Measurements from ENCODE around the gene SCAF4. TPM values are rescaled to one million over a fixed set of nuclear protein-coding genes. Genes with fewer than 3 reads are reported as not detected.
"Not testable (repeated sequence)": the region's sequence is repeated elsewhere in the genome, so short reads cannot be mapped to it uniquely, and the experiment has no call there.

The SCAF4 gene
- total RNA-seq, 1 donor from 2014 or later: 51.9 TPM

DNA sequence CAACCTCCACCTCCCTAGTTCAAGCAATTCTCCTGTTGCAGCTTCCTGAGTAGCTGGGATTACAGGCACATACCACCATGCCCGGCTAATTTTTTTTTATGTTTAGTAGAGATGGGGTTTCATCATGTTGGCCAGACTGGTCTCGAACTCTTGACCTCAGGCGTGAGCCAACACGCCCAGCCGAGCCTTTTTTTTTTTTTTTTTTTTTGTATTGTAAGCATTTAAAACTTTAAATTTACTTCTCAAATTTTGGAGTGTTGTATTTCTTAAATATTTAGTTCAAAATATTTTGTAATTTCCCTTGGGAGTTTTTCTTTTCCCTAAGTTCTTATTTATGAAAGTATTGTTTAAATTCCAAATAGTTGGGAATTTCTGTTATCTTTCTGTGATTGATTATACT, 9.2 kb upstream of the SCAF4 start:
- Mint-ChIP-seq H3K4me1 (ENCODE audit: low read depth, unreplicated experiment) (no peaks in the 10 kb centered on the region), H3K9me3 (ENCODE audit: unreplicated experiment) (peaks cover 2% of the 10 kb centered on the region), H3K4me3 (ENCODE audit: unreplicated experiment) (no peak overlapping the region), H3K36me3 (ENCODE audit: unreplicated experiment) (peaks cover 4% of the 10 kb centered on the region), H3K27ac (ENCODE audit: unreplicated experiment) (no peak overlapping the region), H3K27me3 (ENCODE audit: unreplicated experiment) (peaks cover 3% of the 10 kb centered on the region)
- no peak for DNase-seq
- TF ChIP-seq, protein P1, sequence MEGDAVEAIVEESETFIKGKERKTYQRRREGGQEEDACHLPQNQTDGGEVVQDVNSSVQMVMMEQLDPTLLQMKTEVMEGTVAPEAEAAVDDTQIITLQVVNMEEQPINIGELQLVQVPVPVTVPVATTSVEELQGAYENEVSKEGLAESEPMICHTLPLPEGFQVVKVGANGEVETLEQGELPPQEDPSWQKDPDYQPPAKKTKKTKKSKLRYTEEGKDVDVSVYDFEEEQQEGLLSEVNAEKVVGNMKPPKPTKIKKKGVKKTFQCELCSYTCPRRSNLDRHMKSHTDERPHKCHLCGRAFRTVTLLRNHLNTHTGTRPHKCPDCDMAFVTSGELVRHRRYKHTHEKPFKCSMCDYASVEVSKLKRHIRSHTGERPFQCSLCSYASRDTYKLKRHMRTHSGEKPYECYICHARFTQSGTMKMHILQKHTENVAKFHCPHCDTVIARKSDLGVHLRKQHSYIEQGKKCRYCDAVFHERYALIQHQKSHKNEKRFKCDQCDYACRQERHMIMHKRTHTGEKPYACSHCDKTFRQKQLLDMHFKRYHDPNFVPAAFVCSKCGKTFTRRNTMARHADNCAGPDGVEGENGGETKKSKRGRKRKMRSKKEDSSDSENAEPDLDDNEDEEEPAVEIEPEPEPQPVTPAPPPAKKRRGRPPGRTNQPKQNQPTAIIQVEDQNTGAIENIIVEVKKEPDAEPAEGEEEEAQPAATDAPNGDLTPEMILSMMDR (IDR thresholded peaks at IDR 0.05; ENCODE audit: partially characterized antibody, unreplicated experiment): no peak

DNA sequence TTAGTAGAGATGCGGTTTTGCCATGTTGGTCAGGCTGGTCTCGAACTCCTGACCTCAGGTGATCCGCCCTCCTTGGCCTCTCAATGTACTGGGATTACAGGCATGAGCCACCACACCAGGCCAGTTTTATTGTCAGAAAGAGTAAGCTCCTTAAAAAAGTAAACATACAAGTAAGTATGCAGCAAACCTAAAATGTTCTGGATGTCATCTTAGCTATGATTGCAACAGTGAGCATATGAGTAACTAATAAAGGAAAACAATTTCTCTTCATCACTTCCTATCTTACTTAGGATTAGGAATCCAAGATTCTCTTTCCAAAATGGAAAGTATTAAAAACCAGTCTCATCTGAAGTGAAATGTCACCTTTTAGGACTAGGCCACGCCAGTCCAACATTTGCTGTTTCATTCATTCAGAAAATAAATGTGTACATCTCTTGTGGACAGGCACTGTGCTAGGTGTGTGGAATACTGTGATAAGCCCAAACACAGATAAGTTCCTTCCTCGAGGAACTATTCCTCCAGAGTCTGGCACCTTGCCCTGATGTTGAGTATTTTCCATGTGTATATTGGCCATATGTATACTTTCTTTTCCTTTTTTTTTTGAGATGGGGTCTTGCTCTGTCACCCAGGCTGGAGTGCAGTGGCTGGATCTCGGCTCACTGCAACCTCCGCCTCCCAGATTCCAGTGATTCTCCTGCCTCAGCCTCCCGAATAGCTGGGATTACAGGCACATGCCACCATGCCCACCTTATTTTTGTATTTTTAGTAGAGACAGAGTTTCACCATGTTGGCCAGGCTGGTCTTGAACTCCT, 5.9 kb upstream of the SCAF4 start:
- not testable (repeated sequence) for DNase-seq; H3K27me3 Mint-ChIP-seq (ENCODE audit: unreplicated experiment); H3K9me3 Mint-ChIP-seq (ENCODE audit: unreplicated experiment); H3K4me1 Mint-ChIP-seq (ENCODE audit: low read depth, unreplicated experiment); H3K36me3 Mint-ChIP-seq (ENCODE audit: unreplicated experiment); H3K4me3 Mint-ChIP-seq (ENCODE audit: unreplicated experiment); H3K27ac Mint-ChIP-seq (ENCODE audit: unreplicated experiment)

DNA sequence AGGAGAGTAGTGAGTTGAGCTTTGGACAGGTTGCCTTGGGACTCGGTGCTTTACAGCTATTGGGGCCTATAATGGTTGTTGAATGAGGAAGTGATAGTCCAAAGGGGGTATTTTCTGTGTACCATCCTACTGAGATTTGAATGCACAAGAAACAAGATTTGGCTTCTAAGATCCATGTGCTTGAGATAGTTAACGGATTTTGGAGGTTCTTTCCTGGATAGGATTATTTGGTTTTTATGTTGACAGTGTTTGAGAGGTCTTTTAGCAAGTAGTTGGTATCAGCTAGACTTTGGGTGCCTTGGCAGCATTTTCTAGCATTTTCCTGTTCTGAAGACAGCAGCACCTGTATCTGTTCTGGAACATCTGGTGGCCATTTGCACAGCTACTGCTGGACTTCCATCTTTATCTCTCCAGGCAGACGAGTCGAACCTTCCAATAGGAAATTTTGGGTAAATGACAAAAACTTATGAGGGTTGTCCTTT, 3.6 kb upstream of the SCAF4 start:
- DNase-seq: no peak
- Mint-ChIP-seq H3K4me3 (ENCODE audit: unreplicated experiment) (no peak overlapping the region), H3K4me1 (ENCODE audit: low read depth, unreplicated experiment) (no peaks in the 10 kb centered on the region), H3K9me3 (ENCODE audit: unreplicated experiment) (peaks cover 5% of the 10 kb centered on the region), H3K36me3 (ENCODE audit: unreplicated experiment) (no peaks in the 10 kb centered on the region), H3K27me3 (ENCODE audit: unreplicated experiment) (peaks cover 6% of the 10 kb centered on the region), H3K27ac (ENCODE audit: unreplicated experiment) (no peak overlapping the region)
- TF ChIP-seq, protein P1 (IDR thresholded peaks at IDR 0.05; ENCODE audit: partially characterized antibody, unreplicated experiment): no peak

DNA sequence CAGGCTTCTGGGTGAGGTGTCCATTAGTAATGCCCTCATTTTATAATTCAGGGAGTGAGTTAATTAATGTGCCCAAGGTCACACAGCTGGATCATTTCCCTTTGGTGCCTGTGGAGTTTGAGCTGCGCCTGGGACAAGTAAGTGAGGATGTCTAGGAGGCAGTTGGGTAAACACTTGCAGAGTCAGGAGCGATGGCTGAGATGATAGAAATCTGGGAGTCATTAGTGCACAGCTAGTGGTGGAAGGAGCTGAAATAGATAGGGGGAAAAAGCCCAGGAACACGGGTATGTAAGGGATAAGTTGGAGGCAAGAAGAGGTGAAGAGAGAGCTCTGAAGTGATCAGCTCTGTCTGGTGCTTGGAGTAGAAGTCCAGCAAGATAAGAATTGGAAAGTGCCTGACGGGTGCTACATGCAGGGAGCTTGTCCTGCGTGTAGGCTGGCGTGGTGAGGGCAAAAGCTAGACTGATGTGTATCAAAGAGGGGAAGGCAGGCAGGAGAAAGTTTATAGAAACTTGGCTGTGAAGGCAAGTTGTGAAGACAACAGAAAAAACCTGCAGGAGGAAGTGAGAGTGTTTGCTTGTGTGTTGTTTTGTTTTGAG, 1.7 kb upstream of the SCAF4 start:
- Mint-ChIP-seq H3K9me3 (ENCODE audit: unreplicated experiment) (peaks cover 7% of the 10 kb centered on the region), H3K27me3 (ENCODE audit: unreplicated experiment) (peaks cover 8% of the 10 kb centered on the region), H3K4me3 (ENCODE audit: unreplicated experiment) (no peak overlapping the region), H3K36me3 (ENCODE audit: unreplicated experiment) (no peaks in the 10 kb centered on the region), H3K4me1 (ENCODE audit: low read depth, unreplicated experiment) (peaks cover 1% of the 10 kb centered on the region), H3K27ac (ENCODE audit: unreplicated experiment) (no peak overlapping the region)
- TF ChIP-seq, protein P1 (IDR thresholded peaks at IDR 0.05; ENCODE audit: partially characterized antibody, unreplicated experiment): no peak
- DNase-seq: no peak

DNA sequence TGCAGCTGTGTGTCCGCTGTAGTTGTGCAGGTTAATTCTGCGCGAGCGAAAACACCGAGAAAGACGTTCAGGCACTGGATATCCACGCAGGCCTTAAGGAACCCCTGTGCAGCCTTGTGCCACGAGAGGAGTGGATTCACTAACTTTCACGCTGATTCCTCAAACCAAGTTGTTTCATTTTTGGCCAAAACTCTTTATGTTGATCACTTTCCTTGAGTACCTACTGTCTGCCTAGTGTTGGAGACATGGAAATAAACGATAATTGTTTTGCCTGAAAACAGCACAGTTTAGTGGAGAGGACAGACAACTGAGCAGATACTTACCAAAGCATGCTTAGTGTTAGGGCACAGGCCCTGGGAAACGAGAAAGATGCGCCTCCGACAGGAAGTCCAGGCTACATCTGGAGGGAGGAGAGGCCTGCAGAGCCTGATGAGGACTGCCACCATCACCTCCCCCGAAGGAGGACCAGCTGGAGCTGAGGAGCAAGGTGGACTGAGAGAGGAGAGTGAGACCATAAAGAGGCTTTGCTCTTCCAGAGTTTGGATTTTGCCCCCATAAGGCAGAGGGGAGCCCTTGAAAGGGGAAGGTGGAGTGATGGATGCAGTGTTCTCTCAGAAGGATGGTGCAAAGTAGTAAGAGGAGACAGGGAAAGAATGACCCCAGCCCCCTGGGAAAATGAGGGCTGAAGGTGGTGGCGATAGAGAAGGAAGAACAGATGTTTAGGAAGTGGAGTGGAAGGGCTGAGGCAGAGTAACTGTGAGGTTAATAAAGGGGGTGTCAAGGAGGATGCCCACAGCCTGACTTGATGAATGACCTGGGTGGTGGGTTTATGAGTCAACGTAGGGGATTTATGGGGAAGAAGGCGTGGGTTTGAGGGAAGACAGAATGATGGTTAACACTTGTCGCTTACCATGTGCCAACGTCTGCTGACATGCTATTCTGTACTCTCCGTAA, 956 bp upstream of the SCAF4 start:
- DNase-seq: peak; percentile 28
- Mint-ChIP-seq H3K9me3 (ENCODE audit: unreplicated experiment) (peaks cover 7% of the 10 kb centered on the region), H3K36me3 (ENCODE audit: unreplicated experiment) (no peaks in the 10 kb centered on the region), H3K4me1 (ENCODE audit: low read depth, unreplicated experiment) (peaks cover 1% of the 10 kb centered on the region), H3K27ac (ENCODE audit: unreplicated experiment) (no peak overlapping the region), H3K27me3 (ENCODE audit: unreplicated experiment) (peaks cover 8% of the 10 kb centered on the region), H3K4me3 (ENCODE audit: unreplicated experiment) (no peak overlapping the region)
- TF ChIP-seq, protein P1 (IDR thresholded peaks at IDR 0.05; ENCODE audit: partially characterized antibody, unreplicated experiment): no peak

Data from glutamatergic neuron (in vitro differentiated cells).